ENCODE results near the gene CEBPG.

GRCh38 chr19:33363476-33363875 is 10.0 kb upstream of the CEBPG start:
- TF ChIP-seq REST (IDR thresholded peaks at IDR 0.05; ENCODE audit: insufficient read depth in 1 of 2, low read depth in 2 of 2, low read length in 1 of 2) (no peak), CTCF (IDR thresholded peaks at IDR 0.05) (no peak), POLR2AphosphoS5 (IDR thresholded peaks at IDR 0.05; ENCODE audit: low read depth, low read length) (no peak)

Measured in Panc1 (cell line).